Measurements from ENCODE around the gene POM121C. TPM values are rescaled to one million over a fixed set of nuclear protein-coding genes. Genes with fewer than 3 reads are reported as not detected.
"Not testable (repeated sequence)": the region's sequence is repeated elsewhere in the genome, so short reads cannot be mapped to it uniquely, and the experiment has no call there.

POM121C gene
- total and polyA plus RNA-seq, 8 donors: 32.0 to 82.9 (median 74.3) TPM

DNA sequence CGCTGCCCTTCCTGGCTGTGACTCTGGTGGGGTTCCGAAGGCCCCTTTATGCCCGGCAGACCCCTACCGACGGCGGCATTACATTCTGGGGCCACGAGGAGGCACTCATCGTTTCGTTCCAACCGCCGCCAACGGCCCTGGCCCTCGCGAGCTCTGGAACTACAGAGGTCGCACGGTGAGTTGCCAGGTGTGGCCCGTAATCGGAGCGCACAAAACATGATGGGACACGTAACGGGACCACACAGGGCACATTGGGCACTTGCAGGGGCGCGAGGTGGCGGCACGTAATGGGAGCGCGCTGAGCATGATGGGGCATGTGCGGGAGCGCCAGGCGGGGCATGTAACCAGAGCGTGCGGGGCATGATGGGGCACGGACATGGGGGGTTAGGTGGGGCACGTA, 90.8 kb downstream of the POM121C start, which contains the start of gene TRIM73:
Gene TRIM73 (plus strand): TSS at position 301 of the 400 bp plus-strand sequence. CDS start 3,305 bp downstream, outside the sequence.
- H3K27ac ChIP-seq; H3K36me3 ChIP-seq; H3K4me1 ChIP-seq; intact Hi-C loops (cut with DNase I); DNase-seq; H3K27me3 ChIP-seq; H3K9me3 ChIP-seq; ATAC-seq; H3K4me3 ChIP-seq: not testable (repeated sequence)

DNA sequence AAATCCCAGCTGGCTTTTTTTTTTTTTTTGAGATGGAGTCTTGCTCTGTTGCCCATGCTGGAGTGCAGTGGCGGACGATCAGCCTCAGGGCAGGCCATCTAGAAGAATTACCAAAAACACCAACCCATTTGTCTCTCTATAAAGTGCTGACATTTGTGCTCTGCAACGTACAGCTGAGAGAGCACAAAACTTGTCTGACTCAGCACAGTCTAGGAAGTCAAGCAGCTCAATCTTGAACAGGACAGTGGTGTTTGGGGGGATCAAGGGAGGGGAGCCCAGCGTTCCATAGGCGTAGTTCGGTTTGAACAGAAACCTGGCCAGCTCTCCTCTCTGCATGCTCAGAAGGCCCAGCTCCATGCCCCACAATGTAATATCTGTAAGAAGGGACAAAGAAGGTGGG, 92.9 kb downstream of the POM121C start:
- H3K9me3 ChIP-seq; H3K36me3 ChIP-seq; intact Hi-C loops (cut with DNase I); H3K27me3 ChIP-seq; DNase-seq; H3K4me1 ChIP-seq; H3K4me3 ChIP-seq; H3K27ac ChIP-seq: not testable (repeated sequence)
- ATAC-seq: peak; percentile 21

DNA sequence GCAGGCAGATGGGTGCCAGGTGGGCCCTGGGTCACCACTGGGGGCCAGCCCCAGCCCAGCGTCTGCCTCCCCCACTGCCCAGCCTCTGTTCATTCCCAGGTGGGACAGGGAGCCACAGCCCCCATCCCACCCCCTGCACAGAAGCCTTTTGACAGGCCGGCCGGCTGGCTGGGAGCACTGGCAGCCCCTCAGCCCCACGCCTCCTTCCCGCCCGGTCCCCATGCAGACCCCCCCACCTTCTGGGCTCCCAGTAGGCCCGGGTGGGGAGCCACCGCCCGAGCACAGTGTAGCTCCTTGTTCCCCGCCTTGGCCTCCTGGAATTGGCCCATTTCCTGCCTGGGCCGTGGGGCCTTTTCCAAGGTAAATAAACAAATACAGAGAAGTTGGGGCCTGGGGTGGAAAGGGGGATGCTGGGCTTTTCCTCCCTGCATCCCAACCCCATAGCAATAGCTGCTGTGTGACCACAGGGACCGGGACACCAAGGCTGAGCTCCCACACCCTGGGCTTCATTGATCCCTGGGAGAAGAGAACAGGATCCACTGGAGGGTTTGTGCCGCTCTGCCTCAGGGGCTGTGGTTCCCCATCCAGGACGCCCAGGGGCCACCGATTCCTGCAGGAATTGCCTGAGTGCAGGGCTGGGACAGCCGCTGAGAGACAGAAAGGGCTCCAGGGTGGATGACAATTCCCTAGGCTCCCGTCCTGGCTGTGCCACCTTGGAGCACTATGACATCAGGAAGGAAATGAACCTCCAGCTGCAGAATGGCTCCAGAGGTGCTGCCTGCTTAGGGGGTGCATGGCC, 111.4 kb downstream of the POM121C start:
- H3K27me3 ChIP-seq; H3K27ac ChIP-seq; DNase-seq; H3K4me1 ChIP-seq; H3K36me3 ChIP-seq; H3K9me3 ChIP-seq; H3K4me3 ChIP-seq; intact Hi-C loops (cut with DNase I): not testable (repeated sequence)
- ATAC-seq: peak; percentile 42

GRCh38 chr7:75374144-75374518, 112.0 kb downstream of the POM121C start:
- H3K4me3 ChIP-seq; H3K9me3 ChIP-seq; H3K27me3 ChIP-seq; H3K36me3 ChIP-seq; H3K27ac ChIP-seq; intact Hi-C loops (cut with DNase I); H3K4me1 ChIP-seq; DNase-seq: not testable (repeated sequence)
- ATAC-seq: peak; percentile 15

GRCh38 chr7:75367313-75367712, 118.8 kb downstream of the POM121C start:
- H3K4me3 ChIP-seq; intact Hi-C loops (cut with DNase I); H3K27me3 ChIP-seq; H3K9me3 ChIP-seq; H3K36me3 ChIP-seq; H3K27ac ChIP-seq; DNase-seq; H3K4me1 ChIP-seq: not testable (repeated sequence)
- ATAC-seq: peak; percentile 18

Other genes with a start within 250 kb of the POM121C start
- gene TRIM73, start 90.7 kb downstream of the POM121C start, total RNA-seq: 1 to 10 TPM; 2.0 to 2.8 TPM
- 1 to 10 TPM; 3.9 to 8.9 (median 6.2) TPM for gene TRIM73, start 90.7 kb downstream of the POM121C start, polyA plus RNA-seq (ENCODE audit: insufficient read length in 6 of 6)
- gene SPDYE5, start 6.0 kb upstream of the POM121C start, total RNA-seq: not detected
- 1 to 10 TPM; 3.8 to 8.2 (median 6.5) TPM for gene SPDYE5, start 6.0 kb upstream of the POM121C start, polyA plus RNA-seq (ENCODE audit: insufficient read length in 6 of 6)